Stimulated activated CD8-positive, alpha-beta memory T cell treated with anti-CD3 and anti-CD28 coated beads, Interleukin-4, amount 100 ng/mL, for 24 hours (primary cell): Measurements from ENCODE around the gene GPANK1.

Source experiments
- DNase-seq: peaks from one replicate; pipeline ENCODE4 v3.0.0-alpha.2; 2020; ENCODE audit warnings: low read depth

The GPANK1 gene

DNA sequence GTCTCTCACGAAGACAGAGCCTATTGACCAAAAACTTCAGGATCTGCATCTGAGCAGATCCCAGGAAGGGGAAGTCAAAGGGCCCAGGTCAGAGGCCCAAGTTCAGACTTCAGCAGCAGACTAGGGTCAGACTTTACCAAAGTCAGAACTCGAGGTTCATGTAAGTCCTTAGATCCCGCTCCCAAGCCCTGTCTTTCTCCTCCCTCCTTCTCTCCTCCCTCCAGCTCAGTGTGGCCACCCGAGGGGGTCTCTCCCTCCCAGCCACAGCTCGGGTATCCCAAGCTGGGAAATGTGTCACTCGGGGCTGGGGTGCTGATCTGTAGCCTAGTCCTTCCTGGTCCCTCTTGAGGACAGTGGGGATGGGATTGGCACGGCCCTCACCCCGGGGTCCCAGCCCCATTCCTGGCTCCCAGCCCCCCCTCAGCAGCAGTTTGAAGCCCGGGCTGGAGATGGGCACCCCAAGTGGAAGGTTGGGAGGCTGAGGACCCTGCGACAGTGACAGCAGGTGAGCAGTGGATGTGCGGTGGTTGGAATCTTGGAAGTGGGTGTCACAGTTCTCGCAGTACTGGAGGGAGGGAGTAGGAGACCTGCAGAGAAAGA is 2.6 kb downstream of the GPANK1 start:
- DNase-seq, result no peak

DNA sequence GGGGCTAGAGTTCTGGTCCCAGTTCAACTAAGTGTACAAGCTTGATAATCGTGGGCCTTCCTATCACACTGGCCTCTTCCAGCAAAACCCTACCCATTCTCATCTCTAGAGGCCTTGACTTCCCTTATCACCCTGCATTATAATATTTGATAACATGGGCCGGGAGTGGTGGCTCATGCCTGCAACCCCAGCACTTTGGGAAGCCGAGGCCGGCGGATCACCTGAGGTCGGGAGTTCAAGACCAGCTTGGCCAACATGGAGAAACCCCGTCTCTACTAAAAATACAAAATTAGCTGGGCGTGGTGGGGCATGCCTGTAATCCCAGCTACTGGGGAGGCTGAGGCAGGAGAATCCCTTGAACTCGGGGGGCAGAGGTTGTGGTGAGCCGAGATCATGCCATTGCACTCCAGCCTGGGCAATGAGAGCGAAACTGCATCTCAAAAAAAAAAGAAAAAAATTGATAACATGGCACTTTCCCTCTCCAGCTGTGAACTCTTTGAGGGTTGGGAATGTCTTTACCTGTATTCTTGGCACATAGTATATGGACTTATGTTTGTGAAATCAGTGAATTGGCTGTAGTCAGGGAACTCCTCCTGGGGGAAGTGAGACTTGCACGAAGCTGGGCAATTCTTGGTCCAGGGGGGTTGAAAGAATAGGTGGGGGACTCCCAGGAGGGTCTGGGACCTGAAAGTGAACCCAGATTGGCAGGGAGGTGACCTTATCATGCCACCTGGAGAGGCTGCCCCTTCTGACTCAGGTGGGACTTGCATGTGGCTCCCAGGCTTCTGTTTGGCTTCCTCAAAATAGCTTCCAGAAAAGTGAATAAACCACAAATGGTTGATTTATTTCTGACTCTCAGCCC is 3.3 kb downstream of the GPANK1 start:
- no peak for DNase-seq

DNA sequence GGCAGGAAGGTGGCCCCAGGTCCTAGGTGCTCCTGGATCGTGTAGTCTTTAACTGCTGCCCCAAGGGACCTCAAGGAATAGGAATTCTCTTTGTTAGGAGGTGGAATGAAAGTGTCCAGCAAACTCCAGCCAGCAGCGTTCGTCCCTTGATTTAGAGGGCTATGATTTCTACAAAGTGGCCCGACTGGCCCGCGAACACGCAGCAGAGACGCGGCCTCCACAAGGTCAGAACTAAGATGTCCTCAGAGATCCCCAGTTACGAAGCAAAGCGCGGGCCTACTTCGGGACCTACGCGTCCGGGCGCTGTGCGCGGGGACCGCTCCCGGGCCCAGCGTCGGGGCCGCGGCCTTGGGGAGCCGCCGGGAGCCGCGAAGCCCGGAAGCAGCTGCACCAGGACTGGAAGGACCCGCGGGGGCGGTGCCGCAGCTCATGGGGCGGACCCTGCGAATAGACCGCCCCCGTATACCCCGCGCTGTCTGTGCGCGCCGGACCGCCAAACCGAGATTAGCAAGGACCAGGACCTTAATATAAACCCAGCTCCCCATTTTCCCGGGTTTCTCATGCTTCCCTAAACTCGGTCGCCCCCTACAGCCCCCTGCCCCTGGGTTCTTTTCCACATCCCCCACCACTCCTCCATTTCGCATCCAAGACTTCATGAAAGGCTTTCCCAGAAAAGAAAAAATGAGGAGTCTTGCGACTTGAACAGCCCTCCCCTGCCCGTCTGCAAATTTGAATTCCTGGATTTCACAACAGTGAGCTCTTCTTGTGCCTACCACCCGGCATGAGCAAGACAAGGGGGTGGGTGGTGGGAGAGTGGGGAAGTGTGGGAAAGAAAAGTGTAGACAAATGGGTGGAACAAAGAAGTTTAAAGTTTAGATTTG is 4.2 kb downstream of the GPANK1 start, which contains the start of gene C6orf47:
C6orf47 (minus strand) TSS at position 398 of the 881 bp plus-strand sequence. CDS start 831 bp downstream, outside the sequence.
- peak; percentile 68 for DNase-seq

DNA sequence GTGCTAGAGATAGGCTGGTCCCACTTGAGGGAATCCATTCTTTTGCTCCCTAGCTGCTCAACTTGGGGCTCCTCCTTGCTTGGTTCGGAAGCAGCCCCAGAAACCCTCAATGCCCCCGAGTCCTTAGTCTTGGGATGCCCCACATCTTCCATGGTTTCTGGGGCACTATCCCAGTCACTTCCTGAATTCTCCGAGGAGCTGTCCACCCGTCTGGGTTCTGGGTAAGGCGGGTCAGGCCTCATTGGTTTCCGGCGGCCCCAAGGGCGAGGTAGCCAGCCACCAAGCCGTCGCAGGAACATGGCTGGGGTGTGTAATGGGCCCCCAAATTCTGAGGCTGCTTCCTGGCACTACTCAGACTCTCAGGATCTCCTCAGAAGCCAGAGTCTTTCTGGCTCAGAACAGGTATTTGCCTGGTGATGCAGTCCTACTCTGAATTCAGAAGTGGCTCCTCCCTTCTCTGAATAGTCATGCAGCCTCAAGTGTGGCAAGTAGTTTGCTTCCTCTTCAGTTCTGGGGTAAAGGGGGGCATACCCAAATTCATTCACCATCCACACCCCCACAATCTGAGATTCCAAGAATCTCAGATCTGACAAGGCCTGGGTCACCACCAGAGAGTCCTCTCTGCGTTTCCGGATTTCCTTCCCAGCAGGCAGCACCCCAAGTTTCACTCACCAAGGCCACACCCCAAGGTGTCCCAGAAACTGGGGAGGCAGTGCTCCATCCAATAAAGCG is 5.0 kb downstream of the GPANK1 start:
- DNase-seq, result no peak

DNA sequence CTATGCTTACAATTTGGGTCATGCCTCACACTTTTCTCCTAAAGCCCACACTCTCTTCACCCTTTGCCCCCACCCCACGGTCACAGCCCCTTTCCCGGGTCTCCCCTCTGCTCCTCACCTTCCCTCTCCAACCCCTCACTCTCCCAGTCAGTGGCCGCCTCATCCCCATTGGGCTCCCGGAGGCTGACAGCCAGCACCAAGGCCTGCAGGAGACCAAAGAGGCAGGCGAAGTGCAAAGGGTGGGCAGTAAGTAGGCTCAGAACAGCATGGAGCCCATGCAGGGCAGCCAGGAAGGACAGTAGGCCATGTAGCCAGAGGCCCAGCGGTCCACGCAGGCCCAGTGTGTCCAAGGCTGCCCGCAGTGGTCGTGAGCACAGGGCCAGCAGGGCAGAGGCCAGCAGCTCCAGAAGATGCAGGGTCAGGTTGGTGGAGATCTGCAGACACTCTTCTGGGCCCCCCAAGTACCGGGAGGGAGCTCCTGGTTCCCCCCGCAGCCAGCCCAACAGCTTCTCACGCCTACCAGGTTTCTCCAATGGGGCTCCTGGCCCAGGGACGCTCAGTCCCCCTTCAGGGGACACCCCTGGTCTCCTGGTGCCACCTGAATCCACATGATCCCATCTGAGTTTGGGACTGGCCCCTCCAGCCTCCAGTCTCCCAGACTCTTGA is 5.7 kb downstream of the GPANK1 start:
- no peak for DNase-seq

DNA sequence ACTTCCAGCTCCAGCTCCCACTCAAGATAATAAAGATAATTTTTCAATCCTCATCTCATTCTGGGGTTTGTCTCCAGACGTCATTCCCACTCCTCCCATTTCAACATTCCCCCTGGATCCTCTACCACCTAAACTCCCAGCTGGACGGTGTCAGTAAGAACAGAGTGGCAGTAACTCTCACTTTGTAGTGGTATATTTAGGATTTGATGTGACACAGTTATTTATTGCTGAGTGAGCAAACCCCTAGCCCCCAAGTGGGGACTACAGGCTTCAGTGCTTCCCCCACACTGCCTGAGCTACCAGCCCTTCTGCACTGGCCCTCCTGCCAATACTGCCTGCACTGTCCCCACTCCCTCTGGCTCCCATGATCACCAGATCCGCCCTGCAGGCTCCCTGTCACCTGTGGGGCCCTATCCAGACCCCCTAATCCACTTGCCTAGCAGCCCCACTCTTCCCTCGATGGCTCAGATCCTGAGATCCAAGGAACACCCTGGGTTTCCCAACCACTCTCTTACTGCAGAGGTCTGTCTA is 6.6 kb downstream of the GPANK1 start:
- no peak for DNase-seq

DNA sequence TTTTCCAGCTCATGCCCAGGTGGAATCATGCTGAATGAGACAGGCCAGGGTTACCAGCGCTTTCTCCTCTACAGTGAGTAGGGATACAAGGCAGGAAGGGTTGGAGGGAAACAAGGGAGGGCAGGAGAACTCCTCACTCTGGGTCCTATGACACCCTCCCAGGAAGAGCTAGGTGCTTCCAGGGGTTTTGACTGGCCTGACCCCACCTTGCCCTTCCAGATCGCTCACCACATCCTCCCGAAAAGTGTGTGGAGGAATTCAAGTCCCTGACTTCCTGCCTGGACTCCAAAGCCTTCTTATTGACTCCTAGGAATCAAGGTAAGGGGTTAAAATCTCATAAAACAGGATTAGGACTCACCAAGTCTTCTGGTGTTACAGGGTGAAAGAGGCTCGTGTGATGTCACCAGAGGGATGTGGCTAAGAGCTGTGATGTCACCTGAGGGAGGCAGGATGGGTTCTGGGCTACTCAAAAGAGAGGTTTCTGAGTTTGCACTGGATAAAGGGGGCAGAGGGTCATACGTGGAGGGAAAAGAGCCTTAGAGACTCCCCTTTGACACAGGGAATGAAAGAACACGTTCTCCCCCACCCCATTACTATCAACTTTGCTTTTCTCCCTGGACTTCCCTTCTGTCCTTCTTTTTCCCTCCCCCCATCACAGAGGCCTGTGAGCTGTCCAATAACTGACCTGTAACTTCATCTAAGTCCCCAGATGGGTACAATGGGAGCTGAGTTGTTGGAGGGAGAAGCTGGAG is 7.2 kb downstream of the GPANK1 start:
- DNase-seq, result no peak

DNA sequence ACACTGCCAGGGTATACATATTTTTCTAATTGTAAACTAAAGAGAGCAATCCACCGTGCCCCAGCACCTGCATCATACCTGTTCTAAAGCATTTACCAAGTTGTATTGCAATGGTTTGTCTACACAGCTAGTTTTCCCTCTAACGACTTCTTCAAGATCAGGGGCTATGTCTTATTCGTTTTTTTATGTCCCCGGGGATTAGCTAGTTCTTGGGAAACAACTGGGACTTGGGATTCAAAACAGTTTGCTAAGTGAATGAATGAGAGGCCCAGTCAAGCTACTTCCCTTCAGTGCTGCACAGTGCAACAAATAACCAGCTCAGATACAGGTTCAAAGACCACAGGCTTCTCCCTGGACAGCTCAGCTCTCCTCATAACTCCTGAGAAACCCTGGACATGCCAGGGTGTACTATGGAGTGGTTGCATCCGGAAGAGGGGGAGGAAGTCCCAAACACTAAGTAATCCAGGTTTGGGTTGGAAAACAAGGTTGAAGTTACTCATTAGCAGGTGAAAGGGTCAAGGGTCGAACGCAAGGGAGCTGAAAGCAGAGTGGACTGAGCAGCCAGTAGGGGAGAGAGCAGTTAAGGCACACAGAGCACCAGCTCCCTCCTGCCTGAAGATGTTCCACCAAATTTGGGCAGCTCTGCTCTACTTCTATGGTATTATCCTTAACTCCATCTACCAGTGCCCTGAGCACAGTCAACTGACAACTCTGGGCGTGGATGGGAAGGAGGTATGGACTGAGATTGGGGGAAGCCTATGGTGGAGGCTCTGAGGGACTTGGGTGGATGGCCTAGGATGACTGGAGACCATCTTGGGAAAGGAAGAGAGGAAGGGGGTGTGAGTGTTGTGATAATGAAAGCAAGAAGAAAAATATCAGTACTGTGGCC is 9.2 kb downstream of the GPANK1 start, which contains the start of gene APOM:
APOM (plus strand) TSS at position 546 of the 889 bp plus-strand sequence; CDS start at position 619, 73 bp downstream.
- DNase-seq, result no peak

DNA sequence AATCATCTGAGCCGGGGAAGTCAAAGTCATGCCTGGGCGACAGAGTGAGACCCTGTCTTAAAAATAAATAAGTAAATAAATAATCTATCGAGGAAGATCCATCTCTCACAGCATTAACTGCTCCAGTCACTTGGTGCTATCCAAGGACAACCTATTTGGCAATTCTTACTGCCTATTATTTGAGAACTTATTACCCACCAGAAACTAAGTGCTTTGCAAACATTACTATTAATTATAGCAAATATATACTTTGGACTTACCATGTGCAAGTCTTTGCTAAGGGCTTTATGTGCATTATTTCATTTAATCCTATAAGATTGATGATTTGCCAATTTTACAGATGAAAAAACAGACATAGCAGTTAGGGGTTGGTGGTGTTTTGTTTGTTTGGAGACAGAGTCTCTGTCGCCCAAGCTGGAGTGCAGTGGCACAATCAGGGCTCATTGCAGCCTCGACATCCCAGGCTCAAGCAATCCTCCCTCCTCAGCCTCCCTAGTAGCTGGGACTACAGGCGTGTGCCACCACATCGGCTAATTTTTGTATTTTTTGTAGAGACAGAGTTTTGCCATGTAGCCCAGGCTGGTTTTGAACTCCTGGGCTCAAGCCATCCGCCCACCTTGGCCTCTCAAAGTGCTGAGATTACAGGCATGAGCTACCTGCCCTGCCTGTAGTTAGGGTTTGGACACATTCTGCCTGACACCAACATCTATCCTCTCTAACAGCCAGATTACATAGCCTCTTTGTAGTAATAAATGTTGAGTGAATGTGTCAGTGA is 10.0 kb downstream of the GPANK1 start:
- no peak for DNase-seq

DNA sequence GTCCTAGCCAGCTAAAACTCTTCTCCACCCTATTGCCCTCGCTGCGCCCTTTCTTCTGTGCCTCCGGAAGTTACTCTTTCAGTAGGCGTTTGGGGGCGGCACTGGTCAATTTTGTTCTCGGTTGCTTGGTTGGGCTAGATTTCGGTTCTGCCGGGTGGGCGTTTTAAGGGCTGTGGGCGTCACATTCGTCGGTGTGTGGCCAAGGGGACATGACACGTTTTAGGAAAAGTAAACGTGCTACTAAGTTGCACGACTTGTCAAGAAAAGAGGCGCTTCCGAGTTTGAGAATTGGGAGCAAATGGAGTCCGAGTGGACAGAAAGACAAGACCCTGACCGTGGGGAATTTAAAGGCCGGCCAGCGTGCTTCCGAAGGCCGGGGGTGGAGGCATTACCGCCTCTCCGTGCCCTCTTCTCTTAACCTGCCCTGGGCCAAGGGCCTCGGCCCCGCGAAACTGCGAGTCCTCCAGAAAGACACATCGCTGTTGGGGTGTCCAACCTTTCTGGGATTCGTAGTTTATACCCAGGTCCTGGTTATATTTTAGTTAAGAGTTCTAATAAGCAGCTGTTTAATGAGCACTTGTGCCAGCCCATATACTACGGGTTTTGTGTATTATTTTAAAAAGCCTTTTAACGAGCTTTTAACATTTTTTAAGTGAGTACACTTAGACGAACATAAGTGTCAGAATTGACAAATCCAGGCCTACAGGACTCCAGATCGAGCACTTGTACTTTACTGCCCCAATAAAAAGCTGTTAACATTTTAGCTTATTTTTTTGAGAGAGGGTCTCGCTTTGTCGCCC is 11.7 kb downstream of the GPANK1 start:
- peak; percentile 77 for DNase-seq

DNA sequence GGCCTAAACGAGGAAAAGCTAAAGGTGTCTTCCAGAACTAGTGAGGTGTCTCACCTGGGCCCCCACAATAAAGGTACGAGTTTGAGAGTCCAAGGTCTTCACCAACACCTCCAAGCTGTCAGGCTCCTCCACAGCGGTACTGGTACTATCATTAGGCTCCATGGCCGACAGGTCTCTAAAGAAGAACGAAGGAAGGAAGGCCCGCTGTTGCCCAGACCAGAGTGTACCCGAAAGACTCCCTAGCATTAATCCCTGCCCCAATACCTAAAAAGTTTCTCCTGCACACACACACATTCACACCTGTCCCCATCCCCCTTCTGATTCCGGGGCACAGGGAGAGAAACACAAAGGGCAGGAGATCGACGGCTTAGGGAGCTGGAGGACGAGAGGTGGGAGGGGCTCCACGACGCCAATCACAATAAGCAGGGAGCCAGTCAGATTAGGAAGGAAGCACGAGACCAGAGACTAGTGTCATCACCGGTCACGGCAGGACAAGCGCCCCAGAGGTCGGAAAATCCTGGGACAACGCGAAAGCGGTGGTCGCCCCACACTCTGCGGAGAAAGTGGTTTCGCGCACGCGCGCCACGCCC is 13.1 kb downstream of the GPANK1 start:
- no peak for DNase-seq

DNA sequence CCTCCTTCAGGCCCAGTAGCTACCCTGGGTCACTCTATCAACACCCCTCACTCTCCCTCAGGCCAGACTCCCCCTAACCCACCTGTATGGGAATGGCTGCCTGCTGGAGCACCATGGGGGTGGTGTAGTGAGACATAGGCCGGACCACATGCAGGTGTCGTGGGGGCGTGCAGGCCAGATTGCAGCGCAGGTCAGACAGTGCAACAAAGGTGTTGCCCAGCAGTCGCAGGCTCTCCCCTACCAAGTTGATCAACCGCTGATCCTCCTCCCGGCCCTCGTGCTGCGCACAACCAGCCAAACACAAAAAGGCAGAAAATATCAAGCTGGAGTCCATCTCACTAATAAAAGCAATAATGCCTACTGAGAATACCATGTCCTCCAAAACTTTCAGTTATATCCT is 19.5 kb downstream of the GPANK1 start:
- DNase-seq, result no peak

DNA sequence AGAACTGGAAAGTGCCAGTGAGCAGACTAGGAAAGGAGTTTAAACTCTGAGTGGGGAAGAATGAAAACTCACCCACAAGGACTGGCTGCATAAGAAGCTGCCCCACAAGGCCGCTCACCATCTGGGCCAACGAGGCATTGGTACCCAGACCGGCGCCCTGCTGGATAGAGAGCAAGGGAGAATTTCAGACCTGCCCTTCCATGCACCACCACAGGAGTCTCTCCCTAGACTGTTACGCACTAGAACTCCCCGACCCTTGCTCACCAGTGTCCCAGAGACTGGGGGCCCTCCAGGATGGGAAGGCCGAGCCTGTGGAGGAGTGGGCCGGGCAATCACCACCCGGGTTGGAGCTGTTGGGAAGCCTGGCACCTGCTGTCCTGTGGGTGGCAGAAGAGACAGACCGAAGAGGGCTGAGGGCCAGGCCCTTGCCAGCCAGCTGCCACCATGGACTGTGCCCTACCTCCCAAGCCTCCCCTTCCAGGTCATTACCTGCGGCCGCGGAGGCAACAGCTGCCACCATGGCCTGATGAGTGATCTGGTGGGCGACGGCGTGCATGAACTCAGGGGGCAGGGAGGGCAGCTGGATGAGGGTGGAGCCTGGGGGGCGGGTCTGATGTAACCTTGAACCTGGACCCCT is 20.9 kb downstream of the GPANK1 start:
- DNase-seq, result no peak

DNA sequence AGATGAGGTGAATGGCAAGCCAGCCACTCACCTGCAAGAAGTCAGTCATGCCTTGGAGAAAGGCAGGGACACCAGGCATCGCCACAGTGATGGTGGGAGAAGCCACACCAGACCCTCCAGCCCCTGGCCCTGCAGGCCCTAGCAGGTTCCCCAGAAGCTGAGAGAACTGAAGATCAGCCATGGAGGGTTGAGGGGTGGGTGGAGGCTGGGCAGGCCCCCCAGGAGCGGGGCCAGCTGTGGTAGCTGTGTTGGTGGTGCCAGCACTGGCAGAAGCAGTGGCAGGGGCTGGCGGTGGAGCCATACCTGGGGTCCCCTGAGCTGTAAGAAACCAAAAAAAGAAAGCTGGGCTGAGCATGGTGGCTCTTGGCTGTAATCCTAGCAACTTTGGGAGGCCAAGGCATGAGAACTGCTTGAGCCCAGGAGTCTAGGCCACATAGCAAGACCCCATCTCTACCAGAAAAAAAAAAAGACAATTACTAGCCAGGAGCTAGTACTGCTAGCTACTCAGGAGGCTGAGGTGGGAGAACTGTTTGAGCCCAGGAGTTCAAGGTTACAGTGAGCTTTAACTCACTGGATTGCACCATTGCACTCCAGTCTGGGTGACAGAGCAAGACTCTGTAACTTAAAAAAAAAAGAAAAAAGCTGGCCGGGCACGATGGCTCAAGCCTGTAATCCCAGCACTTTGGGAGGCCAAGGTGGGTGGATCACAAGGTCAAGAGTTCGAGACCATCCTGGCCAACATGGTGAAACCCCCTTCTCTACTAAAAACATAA is 21.8 kb downstream of the GPANK1 start:
- no peak for DNase-seq

DNA sequence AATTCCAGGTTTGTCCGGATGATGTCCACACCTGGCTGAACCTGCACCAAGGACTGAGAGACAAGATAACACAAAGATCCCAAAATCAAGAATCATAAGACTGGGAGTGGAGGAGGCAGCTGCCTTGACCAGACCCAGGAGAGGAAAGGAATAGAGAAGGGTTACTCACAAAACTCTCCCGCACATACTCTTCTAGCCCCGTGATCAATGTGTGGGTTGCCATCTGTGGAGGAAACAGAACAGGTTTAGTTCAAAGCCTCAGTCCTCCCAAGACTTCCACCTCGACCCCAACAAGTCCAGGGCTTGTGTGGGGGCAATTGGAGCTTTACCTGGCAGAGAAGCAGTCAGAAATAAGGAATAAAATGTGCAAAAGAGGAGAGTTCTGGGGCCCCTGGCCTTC is 23.4 kb downstream of the GPANK1 start:
- no peak for DNase-seq

DNA sequence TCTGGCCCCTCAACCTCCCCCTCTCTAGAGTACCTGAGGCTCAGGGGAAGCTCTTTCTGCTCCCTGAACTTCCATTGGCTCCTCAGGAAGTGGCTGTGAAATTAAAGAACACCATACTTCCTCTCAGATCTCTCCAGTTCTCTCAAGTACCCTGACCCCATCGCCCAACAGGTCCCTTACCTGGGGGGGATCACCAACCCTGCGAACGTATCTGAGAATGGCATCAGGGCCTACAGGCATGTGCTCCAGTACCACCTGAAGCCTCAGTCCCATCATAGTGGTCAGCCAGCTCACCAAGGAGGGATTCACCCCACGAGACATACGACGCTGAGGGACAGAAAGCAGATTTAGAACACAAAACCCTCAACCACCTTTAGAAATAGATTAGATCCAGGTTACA is 24.2 kb downstream of the GPANK1 start:
- DNase-seq, result no peak
